K562 (cell line): Measurements from ENCODE around the gene TGM1. TPM values are rescaled to one million over a fixed set of nuclear protein-coding genes. Genes with fewer than 3 reads are reported as not detected.

Source experiments
- ETV6 ChIP-seq, 3 experiments: fragments of 150-350 bp in 1 of 3; sonication (generic) in 1 of 3; formaldehyde crosslinking in 1 of 3; IDR thresholded peaks; 2 replicates each; pipeline versions ENCODE4 v1.6.1 to v1.8.0; 2014 to 2022; ENCODE audit warnings: borderline replicate concordance in 2 of 3, low read depth in 2 of 3, antibody characterized with exemption in 1 of 3, low read length in 1 of 3, mild to moderate bottlenecking in 1 of 3, missing genetic modification reagents in 1 of 3
- FIP1L1 ChIP-seq: fragments of 200-400 bp; formaldehyde crosslinking; IDR thresholded peaks from 2 replicates; pipeline ENCODE4 v1.6.1; 2018; ENCODE audit warnings: mild to moderate bottlenecking, low read depth, low read length; ENCODE audit not compliant: poor library complexity, severe bottlenecking
- HDAC8 ChIP-seq: fragments of 450-650 bp; IDR thresholded peaks from 2 replicates; pipeline ENCODE4 v1.6.1; 2016; ENCODE audit warnings: mild to moderate bottlenecking, missing genetic modification characterization, moderate library complexity, missing compliant biosample characterization
- HMG20B ChIP-seq: fragments of 250-450 bp; sonication (Bioruptor Pico); IDR thresholded peaks from 2 replicates; pipeline ENCODE4 v1.5.0; 2021; ENCODE audit warnings: mild to moderate bottlenecking
- HNRNPK ChIP-seq: fragments of 200-400 bp; formaldehyde crosslinking; IDR thresholded peaks from one replicate; pipeline ENCODE4 v1.6.1; 2018; ENCODE audit warnings: mild to moderate bottlenecking, low read depth, low read length; ENCODE audit not compliant: poor library complexity, severe bottlenecking
- HSF4 ChIP-seq: fragments of 250-450 bp; sonication (Bioruptor Pico); IDR thresholded peaks from 2 replicates; pipeline ENCODE4 v2.1.2; 2022; ENCODE audit warnings: mild to moderate bottlenecking, moderate library complexity, borderline replicate concordance
- ILF3 ChIP-seq: fragments of 450-650 bp; IDR thresholded peaks from 2 replicates; pipeline ENCODE4 v1.6.1; 2018; ENCODE audit warnings: antibody characterized with exemption, mild to moderate bottlenecking, moderate library complexity, borderline replicate concordance
- RBBP5 ChIP-seq: fragments of 200-600 bp; sonication (generic); IDR thresholded peaks from 2 replicates; pipeline ENCODE4 v1.6.1; 2012; ENCODE audit warnings: borderline replicate concordance, mild to moderate bottlenecking, low read length, control low read depth, inconsistent platforms; ENCODE audit not compliant: insufficient read depth, poor library complexity, severe bottlenecking
- STAT5B ChIP-seq: fragments of 250-450 bp; sonication (Bioruptor Pico); IDR thresholded peaks from 2 replicates; pipeline ENCODE4 v1.8.0; 2021; ENCODE audit warnings: mild to moderate bottlenecking, inconsistent platforms
- THRAP3 ChIP-seq: fragments of 450-650 bp; IDR thresholded peaks from 2 replicates; pipeline ENCODE4 v1.6.1; 2016; ENCODE audit warnings: mild to moderate bottlenecking, inconsistent platforms, borderline replicate concordance
- TRIM24 ChIP-seq, 2 experiments: fragments of 450-650 bp; IDR thresholded peaks; 2 replicates each; pipeline ENCODE4 v1.6.1; 2016
- ZNF830 ChIP-seq: fragments of 250-450 bp; sonication (Bioruptor Pico); IDR thresholded peaks from 2 replicates; pipeline ENCODE4 v1.5.0; 2021; ENCODE audit warnings: mild to moderate bottlenecking
- polyA plus RNA-seq, 8 experiments: library from polyadenylated mRNA; depleted of rRNA in 4 of 8; stranded (reverse) in 5 of 8; unstranded in 3 of 8; fragments of >200 nt; fragmentation: Nextera tagmentation in 2 of 8; fragmentation: Illumina TruSeq in 1 of 8; extraction: Ambion mirVana in 2 of 8; extraction: Trizol in 1 of 8; gene quantifications; 2 replicates each; pipeline versions ENCODE4 v1.2.1 to v1.2.3, GENCODE V29; 2011 to 2014; ENCODE audit warnings: inconsistent platforms in 1 of 8, missing spikeins in 1 of 8
- total RNA-seq, 7 experiments: library from RNA; depleted of rRNA in 6 of 7; stranded (reverse); fragments of >200 nt in 6 of 7; fragmentation: Illumina TruSeq in 2 of 7; extraction: Trizol in 2 of 7; gene quantifications; 2 replicates each; pipeline versions ENCODE4 v1.2.1 to v1.2.3, GENCODE V29; 2011 to 2021; ENCODE audit warnings: low replicate concordance in 1 of 7
- TF ChIP-seq, protein P1 (sequence below): fragments of 450-650 bp; formaldehyde crosslinking; IDR thresholded peaks from 2 replicates; pipeline ENCODE4 v1.4.0; 2020; ENCODE audit warnings: mild to moderate bottlenecking, mixed read lengths
- TF ChIP-seq, protein P2 (sequence below): sonication (generic); formaldehyde crosslinking; IDR thresholded peaks from 2 replicates; pipeline ENCODE4 v1.8.1; 2022; ENCODE audit warnings: missing genetic modification reagents
- TF ChIP-seq, protein P3 (sequence below), 2 experiments: fragments of 450-650 bp; IDR thresholded peaks; 2 replicates each; pipeline ENCODE4 v1.6.1; 2016
- TF ChIP-seq, protein P4 (sequence below): fragments of 250-450 bp; sonication (Bioruptor Pico); IDR thresholded peaks from 2 replicates; pipeline ENCODE4 v1.5.0; 2021
- TF ChIP-seq, protein P5 (sequence below): IDR thresholded peaks from 3 replicates; pipeline ENCODE4 v1.6.1; 2011; ENCODE audit warnings: borderline replicate concordance, mild to moderate bottlenecking, moderate library complexity; ENCODE audit not compliant: insufficient read length; ENCODE audit errors: extremely low read depth

TGM1 gene
- total and polyA plus RNA-seq, 9 of the 15 experiments (the other 6 are each of a cell fraction or from before 2014, with no cell fraction given) = 0.13 to 4.4 (median 0.88) TPM

DNA sequence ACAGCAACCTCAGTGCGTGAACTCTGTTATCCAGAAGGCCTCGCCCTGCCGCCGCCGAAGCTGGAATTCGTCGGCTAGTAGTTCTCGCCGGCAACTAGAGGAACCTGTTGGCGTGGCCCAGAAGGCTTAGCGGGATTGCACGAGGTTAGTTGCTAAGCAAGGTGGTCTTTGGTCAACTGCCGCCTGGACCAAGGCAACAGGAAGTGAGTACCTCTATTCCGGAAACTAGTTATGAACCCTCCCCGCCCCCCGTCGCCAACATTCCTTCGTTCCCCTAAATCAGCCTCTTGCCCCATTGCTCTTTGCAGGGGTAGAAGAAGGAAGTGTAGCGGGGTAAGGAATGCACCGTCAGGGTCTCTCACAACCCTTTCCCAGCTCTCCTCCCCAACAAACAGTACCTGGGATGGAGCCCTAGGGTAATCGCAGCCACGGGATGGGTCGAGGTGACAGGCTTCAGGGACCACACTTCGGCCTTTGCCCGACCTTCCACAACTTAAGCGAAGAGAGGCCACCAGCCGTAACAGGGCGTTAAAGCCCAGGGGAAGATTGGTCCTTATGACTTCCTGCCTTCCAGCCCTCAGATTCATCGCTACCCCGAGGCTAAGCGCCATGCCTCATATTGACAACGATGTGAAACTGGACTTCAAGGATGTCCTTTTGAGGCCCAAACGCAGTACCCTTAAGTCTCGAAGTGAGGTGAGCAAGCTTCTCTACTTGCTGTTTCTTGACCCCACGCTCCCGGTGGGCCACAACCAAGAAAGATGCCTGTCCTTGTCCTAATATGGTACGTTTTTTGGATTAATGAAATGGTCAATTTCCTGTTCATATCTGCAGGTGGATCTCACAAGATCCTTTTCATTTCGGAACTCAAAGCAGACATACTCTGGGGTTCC, 30.1 kb downstream of the TGM1 start, which contains the start of gene GMPR2 (continued):
- TF ChIP-seq HSF4 (no peak), THRAP3 (no peak), HMG20B (CRISPR knock-in tag) (no peak), ZNF830 (no peak), ETV6 (IDR thresholded peaks at IDR 0.05; ENCODE audit: borderline replicate concordance in 1 of 2, low read depth in 2 of 2, low read length in 1 of 2) (no peak), ETV6 (CRISPR knock-in tag; IDR thresholded peaks at IDR 0.05; ENCODE audit: borderline replicate concordance) (no peak), HNRNPK (no peak), FIP1L1 (no peak), TRIM24 (IDR thresholded peaks at IDR 0.05) (peak in 1 of 2 experiments; percentile 63; a peak in 2 of 4 replicates), ILF3 (no peak), STAT5B (CRISPR knock-in tag) (no peak), HDAC8 (tag) (no peak), RBBP5 (peak; percentile 25)
- TF ChIP-seq, protein P1, sequence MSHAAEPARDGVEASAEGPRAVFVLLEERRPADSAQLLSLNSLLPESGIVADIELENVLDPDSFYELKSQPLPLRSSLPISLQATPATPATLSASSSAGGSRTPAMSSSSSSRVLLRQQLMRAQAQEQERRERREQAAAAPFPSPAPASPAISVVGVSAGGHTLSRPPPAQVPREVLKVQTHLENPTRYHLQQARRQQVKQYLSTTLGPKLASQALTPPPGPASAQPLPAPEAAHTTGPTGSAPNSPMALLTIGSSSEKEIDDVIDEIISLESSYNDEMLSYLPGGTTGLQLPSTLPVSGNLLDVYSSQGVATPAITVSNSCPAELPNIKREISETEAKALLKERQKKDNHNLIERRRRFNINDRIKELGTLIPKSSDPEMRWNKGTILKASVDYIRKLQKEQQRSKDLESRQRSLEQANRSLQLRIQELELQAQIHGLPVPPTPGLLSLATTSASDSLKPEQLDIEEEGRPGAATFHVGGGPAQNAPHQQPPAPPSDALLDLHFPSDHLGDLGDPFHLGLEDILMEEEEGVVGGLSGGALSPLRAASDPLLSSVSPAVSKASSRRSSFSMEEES (CRISPR knock-in tag) = no peak
- TF ChIP-seq, protein P2, sequence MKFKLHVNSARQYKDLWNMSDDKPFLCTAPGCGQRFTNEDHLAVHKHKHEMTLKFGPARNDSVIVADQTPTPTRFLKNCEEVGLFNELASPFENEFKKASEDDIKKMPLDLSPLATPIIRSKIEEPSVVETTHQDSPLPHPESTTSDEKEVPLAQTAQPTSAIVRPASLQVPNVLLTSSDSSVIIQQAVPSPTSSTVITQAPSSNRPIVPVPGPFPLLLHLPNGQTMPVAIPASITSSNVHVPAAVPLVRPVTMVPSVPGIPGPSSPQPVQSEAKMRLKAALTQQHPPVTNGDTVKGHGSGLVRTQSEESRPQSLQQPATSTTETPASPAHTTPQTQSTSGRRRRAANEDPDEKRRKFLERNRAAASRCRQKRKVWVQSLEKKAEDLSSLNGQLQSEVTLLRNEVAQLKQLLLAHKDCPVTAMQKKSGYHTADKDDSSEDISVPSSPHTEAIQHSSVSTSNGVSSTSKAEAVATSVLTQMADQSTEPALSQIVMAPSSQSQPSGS (CRISPR knock-in tag) = no peak
- TF ChIP-seq, protein P3, sequence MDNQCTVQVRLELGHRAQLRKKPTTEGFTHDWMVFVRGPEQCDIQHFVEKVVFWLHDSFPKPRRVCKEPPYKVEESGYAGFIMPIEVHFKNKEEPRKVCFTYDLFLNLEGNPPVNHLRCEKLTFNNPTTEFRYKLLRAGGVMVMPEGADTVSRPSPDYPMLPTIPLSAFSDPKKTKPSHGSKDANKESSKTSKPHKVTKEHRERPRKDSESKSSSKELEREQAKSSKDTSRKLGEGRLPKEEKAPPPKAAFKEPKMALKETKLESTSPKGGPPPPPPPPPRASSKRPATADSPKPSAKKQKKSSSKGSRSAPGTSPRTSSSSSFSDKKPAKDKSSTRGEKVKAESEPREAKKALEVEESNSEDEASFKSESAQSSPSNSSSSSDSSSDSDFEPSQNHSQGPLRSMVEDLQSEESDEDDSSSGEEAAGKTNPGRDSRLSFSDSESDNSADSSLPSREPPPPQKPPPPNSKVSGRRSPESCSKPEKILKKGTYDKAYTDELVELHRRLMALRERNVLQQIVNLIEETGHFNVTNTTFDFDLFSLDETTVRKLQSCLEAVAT (IDR thresholded peaks at IDR 0.05) = no peak
- TF ChIP-seq, protein P4, sequence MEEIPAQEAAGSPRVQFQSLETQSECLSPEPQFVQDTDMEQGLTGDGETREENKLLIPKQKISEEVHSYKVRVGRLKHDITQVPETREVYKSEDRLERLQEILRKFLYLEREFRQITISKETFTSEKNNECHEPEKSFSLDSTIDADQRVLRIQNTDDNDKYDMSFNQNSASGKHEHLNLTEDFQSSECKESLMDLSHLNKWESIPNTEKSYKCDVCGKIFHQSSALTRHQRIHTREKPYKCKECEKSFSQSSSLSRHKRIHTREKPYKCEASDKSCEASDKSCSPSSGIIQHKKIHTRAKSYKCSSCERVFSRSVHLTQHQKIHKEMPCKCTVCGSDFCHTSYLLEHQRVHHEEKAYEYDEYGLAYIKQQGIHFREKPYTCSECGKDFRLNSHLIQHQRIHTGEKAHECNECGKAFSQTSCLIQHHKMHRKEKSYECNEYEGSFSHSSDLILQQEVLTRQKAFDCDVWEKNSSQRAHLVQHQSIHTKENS (CRISPR knock-in tag) = no peak
- TF ChIP-seq, protein P5, sequence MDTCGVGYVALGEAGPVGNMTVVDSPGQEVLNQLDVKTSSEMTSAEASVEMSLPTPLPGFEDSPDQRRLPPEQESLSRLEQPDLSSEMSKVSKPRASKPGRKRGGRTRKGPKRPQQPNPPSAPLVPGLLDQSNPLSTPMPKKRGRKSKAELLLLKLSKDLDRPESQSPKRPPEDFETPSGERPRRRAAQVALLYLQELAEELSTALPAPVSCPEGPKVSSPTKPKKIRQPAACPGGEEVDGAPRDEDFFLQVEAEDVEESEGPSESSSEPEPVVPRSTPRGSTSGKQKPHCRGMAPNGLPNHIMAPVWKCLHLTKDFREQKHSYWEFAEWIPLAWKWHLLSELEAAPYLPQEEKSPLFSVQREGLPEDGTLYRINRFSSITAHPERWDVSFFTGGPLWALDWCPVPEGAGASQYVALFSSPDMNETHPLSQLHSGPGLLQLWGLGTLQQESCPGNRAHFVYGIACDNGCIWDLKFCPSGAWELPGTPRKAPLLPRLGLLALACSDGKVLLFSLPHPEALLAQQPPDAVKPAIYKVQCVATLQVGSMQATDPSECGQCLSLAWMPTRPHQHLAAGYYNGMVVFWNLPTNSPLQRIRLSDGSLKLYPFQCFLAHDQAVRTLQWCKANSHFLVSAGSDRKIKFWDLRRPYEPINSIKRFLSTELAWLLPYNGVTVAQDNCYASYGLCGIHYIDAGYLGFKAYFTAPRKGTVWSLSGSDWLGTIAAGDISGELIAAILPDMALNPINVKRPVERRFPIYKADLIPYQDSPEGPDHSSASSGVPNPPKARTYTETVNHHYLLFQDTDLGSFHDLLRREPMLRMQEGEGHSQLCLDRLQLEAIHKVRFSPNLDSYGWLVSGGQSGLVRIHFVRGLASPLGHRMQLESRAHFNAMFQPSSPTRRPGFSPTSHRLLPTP = no peak
